ENCODE results near the gene RRH.
"Not testable (repeated sequence)": the region's sequence is repeated elsewhere in the genome, so short reads cannot be mapped to it uniquely, and the experiment has no call there.

RRH gene

GRCh38 chr4:109870061-109870460, 42.3 kb downstream of the RRH start:
- no peaks in the 10 kb centered on the region for H3K4me1 Mint-ChIP-seq (ENCODE audit: low read depth)
- H3K9me3 Mint-ChIP-seq (ENCODE audit: low read depth), result no peaks in the 10 kb centered on the region
- H3K27ac Mint-ChIP-seq, result no peak overlapping the region
- peaks cover 13% of the 10 kb centered on the region for H3K36me3 Mint-ChIP-seq
- no peak overlapping the region for H3K4me3 Mint-ChIP-seq
- H3K27me3 Mint-ChIP-seq, result no peaks in the 10 kb centered on the region

DNA sequence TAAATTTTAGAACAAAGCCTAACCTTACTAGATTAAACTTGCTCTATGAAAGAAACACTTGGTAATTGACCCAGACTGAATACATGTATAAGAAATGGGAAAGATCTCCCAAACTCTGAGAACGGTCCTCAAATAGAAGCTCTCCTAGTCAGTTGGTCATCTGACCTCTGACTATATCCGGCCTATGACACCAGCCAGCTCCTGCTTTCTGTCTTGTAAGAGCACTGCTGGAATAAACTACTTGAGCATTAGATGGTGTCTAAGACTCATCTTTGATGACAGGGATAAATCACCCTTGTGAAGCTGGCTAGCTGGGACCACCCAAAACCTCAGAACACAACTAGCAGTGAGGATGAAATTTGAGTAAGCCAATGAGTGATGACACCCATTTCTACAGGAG, 44.3 kb downstream of the RRH start:
- no peak overlapping the region for H3K27ac Mint-ChIP-seq
- no peaks in the 10 kb centered on the region for H3K4me1 Mint-ChIP-seq (ENCODE audit: low read depth)
- H3K9me3 Mint-ChIP-seq (ENCODE audit: low read depth), result peaks cover 3% of the 10 kb centered on the region
- H3K4me3 Mint-ChIP-seq, result no peak overlapping the region
- peaks cover 10% of the 10 kb centered on the region for H3K36me3 Mint-ChIP-seq
- peaks cover 2% of the 10 kb centered on the region for H3K27me3 Mint-ChIP-seq

DNA sequence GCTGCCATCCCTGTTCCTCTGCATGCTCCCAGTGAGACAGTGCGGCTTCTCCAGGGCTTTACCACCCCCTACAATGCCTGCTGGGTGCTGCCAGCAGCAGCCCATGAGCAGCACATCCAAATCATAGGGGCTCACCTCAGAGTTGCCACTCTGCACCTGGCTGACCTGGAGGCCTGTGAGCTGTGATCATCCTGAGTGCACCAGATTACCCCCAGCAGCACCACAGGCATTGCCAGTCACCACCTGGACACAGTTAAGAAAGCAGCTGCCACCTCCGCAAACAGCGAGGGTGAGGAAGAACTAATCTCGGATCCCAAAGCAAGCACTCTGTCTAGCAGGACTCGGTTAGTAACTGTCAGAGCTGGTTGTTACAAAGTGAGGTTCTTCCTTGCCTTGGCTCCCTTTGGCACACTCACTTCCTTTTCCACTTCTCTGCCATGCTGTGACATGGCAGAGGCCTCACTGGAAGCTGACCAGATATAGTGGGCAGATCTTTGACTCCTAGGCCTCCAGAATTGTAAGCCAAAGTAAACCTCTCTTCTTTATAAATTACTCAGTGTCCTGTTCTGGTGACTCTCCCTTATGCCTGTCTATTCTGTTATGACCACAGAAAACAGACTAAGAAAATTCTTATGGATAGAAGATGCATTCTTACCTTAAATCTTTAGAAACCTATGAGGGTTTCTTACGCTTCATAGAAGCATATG, 45.3 kb downstream of the RRH start:
- Mint-ChIP-seq H3K36me3 (peaks cover 10% of the 10 kb centered on the region), H3K27ac (no peak overlapping the region), H3K4me3 (no peak overlapping the region), H3K4me1 (ENCODE audit: low read depth) (no peaks in the 10 kb centered on the region), H3K9me3 (ENCODE audit: low read depth) (peaks cover 3% of the 10 kb centered on the region), H3K27me3 (peaks cover 4% of the 10 kb centered on the region)

GRCh38 chr4:109873791-109874514, 46.2 kb downstream of the RRH start:
- Mint-ChIP-seq H3K36me3 (peaks cover 10% of the 10 kb centered on the region), H3K27me3 (peaks cover 4% of the 10 kb centered on the region), H3K4me3 (no peak overlapping the region), H3K4me1 (ENCODE audit: low read depth) (no peaks in the 10 kb centered on the region), H3K9me3 (ENCODE audit: low read depth) (peaks cover 3% of the 10 kb centered on the region), H3K27ac (no peak overlapping the region)

DNA sequence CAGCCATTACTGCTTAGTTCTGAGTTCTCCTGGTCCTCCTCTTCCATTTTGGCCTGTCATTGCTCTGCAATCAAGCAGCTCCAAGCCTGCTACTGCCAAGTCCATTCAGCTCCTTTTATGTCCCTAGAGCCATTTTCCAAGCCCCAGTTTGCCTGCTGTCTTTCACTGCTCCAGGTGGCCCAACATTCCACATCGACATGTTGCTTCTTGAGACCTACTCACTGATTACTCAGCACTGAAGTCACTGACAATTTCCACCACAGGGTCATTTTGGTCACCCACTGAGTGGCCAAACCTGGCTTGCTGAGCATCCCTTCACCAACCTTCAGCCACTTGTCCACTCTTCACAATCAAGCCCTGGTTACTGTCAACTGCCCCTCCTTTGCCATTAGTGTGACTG, 47.3 kb downstream of the RRH start:
- Mint-ChIP-seq H3K36me3 (peaks cover 2% of the 10 kb centered on the region), H3K4me3 (no peak overlapping the region), H3K27ac (no peak overlapping the region), H3K4me1 (ENCODE audit: low read depth) (no peaks in the 10 kb centered on the region), H3K9me3 (ENCODE audit: low read depth) (peaks cover 3% of the 10 kb centered on the region), H3K27me3 (peaks cover 6% of the 10 kb centered on the region)

GRCh38 chr4:109875553-109875952, 47.8 kb downstream of the RRH start:
- H3K36me3 Mint-ChIP-seq; H3K9me3 Mint-ChIP-seq (ENCODE audit: low read depth); H3K27ac Mint-ChIP-seq; H3K4me1 Mint-ChIP-seq (ENCODE audit: low read depth); H3K4me3 Mint-ChIP-seq; H3K27me3 Mint-ChIP-seq: not testable (repeated sequence)

DNA sequence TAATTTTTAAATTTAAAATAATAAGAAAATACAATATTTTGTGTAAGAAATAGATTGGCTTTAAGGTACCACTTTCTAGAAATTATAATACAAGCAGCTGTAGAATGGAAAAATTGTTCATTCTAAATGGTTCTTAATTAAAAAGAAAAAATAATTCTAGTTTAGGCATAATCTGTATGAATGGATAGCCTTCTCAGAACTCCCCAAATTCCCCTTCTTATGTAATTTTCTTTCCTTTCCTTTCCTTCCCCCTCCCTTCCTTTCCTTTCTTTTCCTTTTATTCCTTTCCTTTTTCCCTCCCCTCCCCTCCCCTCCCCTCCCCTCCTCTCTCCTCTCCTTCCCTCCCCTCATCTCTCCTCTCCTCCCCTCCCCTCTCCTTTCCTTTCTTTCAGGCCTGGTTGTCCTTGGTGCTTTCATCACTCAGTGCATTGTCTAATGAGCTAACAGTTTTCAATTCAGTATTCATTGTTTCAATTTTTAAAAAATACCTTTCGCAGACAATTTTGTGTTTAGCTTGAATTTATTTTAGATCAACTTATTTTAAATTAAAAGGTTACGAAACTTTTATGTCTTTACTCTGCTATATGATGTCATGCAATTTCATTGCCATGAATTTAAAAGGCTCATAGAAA, 49.0 kb downstream of the RRH start:
- no peak overlapping the region for H3K4me3 Mint-ChIP-seq
- H3K4me1 Mint-ChIP-seq (ENCODE audit: low read depth), result no peaks in the 10 kb centered on the region
- no peaks in the 10 kb centered on the region for H3K36me3 Mint-ChIP-seq
- H3K9me3 Mint-ChIP-seq (ENCODE audit: low read depth), result peaks cover 3% of the 10 kb centered on the region
- peaks cover 8% of the 10 kb centered on the region for H3K27me3 Mint-ChIP-seq
- H3K27ac Mint-ChIP-seq, result no peak overlapping the region

GRCh38 chr4:109877400-109877799, 49.6 kb downstream of the RRH start:
- Mint-ChIP-seq H3K36me3 (no peaks in the 10 kb centered on the region), H3K4me3 (no peak overlapping the region), H3K27ac (no peak overlapping the region), H3K27me3 (peaks cover 8% of the 10 kb centered on the region), H3K9me3 (ENCODE audit: low read depth) (peaks cover 3% of the 10 kb centered on the region), H3K4me1 (ENCODE audit: low read depth) (no peaks in the 10 kb centered on the region)

- no peaks in the 10 kb centered on the region for H3K4me1 Mint-ChIP-seq (ENCODE audit: low read depth)
- H3K27me3 Mint-ChIP-seq, result peaks cover 8% of the 10 kb centered on the region
- no peak overlapping the region for H3K4me3 Mint-ChIP-seq
- peaks cover 3% of the 10 kb centered on the region for H3K9me3 Mint-ChIP-seq (ENCODE audit: low read depth)
- H3K36me3 Mint-ChIP-seq, result no peaks in the 10 kb centered on the region
- H3K27ac Mint-ChIP-seq, result no peak overlapping the region
Observed at GRCh38 chr4:109878355-109878754, 50.6 kb downstream of the RRH start.

- no peak overlapping the region for H3K4me3 Mint-ChIP-seq
- peaks cover 8% of the 10 kb centered on the region for H3K27me3 Mint-ChIP-seq
- H3K36me3 Mint-ChIP-seq, result no peaks in the 10 kb centered on the region
- H3K9me3 Mint-ChIP-seq (ENCODE audit: low read depth), result peaks cover 3% of the 10 kb centered on the region
- H3K4me1 Mint-ChIP-seq (ENCODE audit: low read depth), result no peaks in the 10 kb centered on the region
- no peak overlapping the region for H3K27ac Mint-ChIP-seq
Observed at GRCh38 chr4:109879081-109879480, 51.3 kb downstream of the RRH start.

- Mint-ChIP-seq H3K9me3 (ENCODE audit: low read depth) (peaks cover 3% of the 10 kb centered on the region), H3K27me3 (peaks cover 8% of the 10 kb centered on the region), H3K4me3 (no peak overlapping the region), H3K4me1 (ENCODE audit: low read depth) (no peaks in the 10 kb centered on the region), H3K27ac (no peak overlapping the region), H3K36me3 (no peaks in the 10 kb centered on the region)
Observed at GRCh38 chr4:109879636-109880314, 52.0 kb downstream of the RRH start.

DNA sequence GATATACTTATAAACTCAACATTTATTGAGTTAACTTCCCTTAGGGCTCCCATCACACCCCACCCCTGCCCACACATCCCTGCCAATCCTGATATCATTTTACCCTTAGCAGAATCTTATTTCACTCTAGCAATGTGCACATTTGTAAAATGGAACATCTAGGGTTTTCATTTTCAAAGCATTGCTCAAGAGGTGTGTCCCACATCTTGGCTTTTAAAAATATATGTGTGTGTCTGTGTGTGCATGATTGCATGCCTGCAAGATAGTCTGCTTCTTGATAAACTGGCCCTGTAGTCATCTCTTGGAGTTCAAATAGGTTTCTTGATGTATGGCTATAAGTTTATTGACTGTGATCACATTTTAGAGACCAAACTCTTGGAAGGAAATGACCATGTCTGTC, 58.5 kb downstream of the RRH start:
- no peak overlapping the region for H3K4me3 Mint-ChIP-seq
- H3K27ac Mint-ChIP-seq, result no peak overlapping the region
- no peaks in the 10 kb centered on the region for H3K4me1 Mint-ChIP-seq (ENCODE audit: low read depth)
- no peaks in the 10 kb centered on the region for H3K27me3 Mint-ChIP-seq
- H3K36me3 Mint-ChIP-seq, result peaks cover 2% of the 10 kb centered on the region
- H3K9me3 Mint-ChIP-seq (ENCODE audit: low read depth), result no peaks in the 10 kb centered on the region

- no peak overlapping the region for H3K27ac Mint-ChIP-seq
- H3K4me3 Mint-ChIP-seq, result no peak overlapping the region
- no peaks in the 10 kb centered on the region for H3K4me1 Mint-ChIP-seq (ENCODE audit: low read depth)
- no peaks in the 10 kb centered on the region for H3K9me3 Mint-ChIP-seq (ENCODE audit: low read depth)
- no peaks in the 10 kb centered on the region for H3K27me3 Mint-ChIP-seq
- peaks cover 2% of the 10 kb centered on the region for H3K36me3 Mint-ChIP-seq
Observed at GRCh38 chr4:109887071-109887470, 59.3 kb downstream of the RRH start.

DNA sequence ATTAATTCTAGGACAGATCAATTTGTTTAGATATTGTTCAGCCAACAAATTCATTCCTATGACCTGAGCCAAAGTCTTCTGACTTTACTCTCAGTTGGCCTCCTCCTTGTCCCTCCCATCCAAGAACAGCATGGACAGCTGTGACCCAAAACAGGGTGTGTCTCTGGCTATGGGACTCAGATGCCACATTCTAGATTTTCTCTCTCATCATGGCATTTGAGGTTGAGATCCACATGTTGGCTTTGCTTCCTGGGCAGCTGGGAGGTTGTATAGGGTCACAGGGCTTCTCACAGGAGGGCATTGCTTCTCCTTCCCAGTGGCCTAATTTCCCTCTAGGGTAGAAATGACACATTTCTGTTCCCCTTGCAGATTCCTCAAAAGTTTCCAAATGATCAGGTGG, 62.3 kb downstream of the RRH start:
- H3K4me1 Mint-ChIP-seq (ENCODE audit: low read depth), result no peaks in the 10 kb centered on the region
- H3K9me3 Mint-ChIP-seq (ENCODE audit: low read depth), result no peaks in the 10 kb centered on the region
- no peak overlapping the region for H3K27ac Mint-ChIP-seq
- H3K27me3 Mint-ChIP-seq, result no peaks in the 10 kb centered on the region
- H3K4me3 Mint-ChIP-seq, result no peak overlapping the region
- peaks cover 2% of the 10 kb centered on the region for H3K36me3 Mint-ChIP-seq

Measured in activated naive CD8-positive, alpha-beta T cell (primary cell).